Smooth muscle cell (in vitro differentiated cells): ENCODE results near the gene NPDC1. TPM values are rescaled to one million over a fixed set of nuclear protein-coding genes. Genes with fewer than 3 reads are reported as not detected.

Source experiments
- DNase-seq: peaks from one replicate; lab custom pipeline; 2025; ENCODE audit not compliant: unreplicated experiment; lab: John Stamatoyannopoulos, UW
- H2AFZ ChIP-seq: fragments of 200-600 bp; sonication (generic); 2 replicates; pipeline ENCODE4 v1.6.0; 2016; ENCODE audit warnings: antibody characterized with exemption, low read depth, mild to moderate bottlenecking
- H3F3A ChIP-seq: fragments of 200-600 bp; sonication (generic); 2 replicates; pipeline ENCODE4 v1.6.0; 2017; ENCODE audit warnings: antibody characterized with exemption, low read depth
- H3K27ac ChIP-seq: fragments of 200-600 bp; sonication (generic); 2 replicates; pipeline ENCODE4 v1.5.1; 2016; ENCODE audit warnings: low read depth, mild to moderate bottlenecking
- H3K27me3 ChIP-seq: fragments of 200-600 bp; sonication (generic); 2 replicates; pipeline ENCODE4 v1.6.1; 2016; ENCODE audit warnings: low read depth, mild to moderate bottlenecking
- H3K36me3 ChIP-seq: fragments of 200-600 bp; sonication (generic); 2 replicates; pipeline ENCODE4 v1.5.1; 2016; ENCODE audit warnings: low read depth
- H3K4me1 ChIP-seq: fragments of 200-600 bp; sonication (generic); 2 replicates; pipeline ENCODE4 v1.5.1; 2016; ENCODE audit warnings: low read depth
- H3K4me2 ChIP-seq: fragments of 200-600 bp; sonication (generic); 2 replicates; pipeline ENCODE4 v1.6.0; 2016; ENCODE audit warnings: mild to moderate bottlenecking
- H3K4me3 ChIP-seq: fragments of 200-600 bp; sonication (generic); 2 replicates; pipeline ENCODE4 v1.5.1; 2016; ENCODE audit warnings: mild to moderate bottlenecking
- H3K79me2 ChIP-seq: fragments of 200-600 bp; sonication (generic); 2 replicates; pipeline ENCODE4 v1.6.0; 2016; ENCODE audit warnings: low read depth, mild to moderate bottlenecking
- H3K9ac ChIP-seq: fragments of 200-600 bp; sonication (generic); 2 replicates; pipeline ENCODE4 v1.6.0; 2016; ENCODE audit warnings: low read depth
- H3K9me3 ChIP-seq: fragments of 200-600 bp; sonication (generic); replicated peaks from 2 replicates; pipeline ENCODE4 v1.5.1; 2016; ENCODE audit warnings: low read depth
- H4K20me1 ChIP-seq: fragments of 200-600 bp; sonication (generic); 2 replicates; pipeline ENCODE4 v1.6.0; 2016; ENCODE audit warnings: low read depth
- CTCF ChIP-seq: fragments of 200-600 bp; sonication (generic); IDR thresholded peaks from 2 replicates; pipeline ENCODE4 v1.5.1; 2017; ENCODE audit warnings: borderline replicate concordance, mild to moderate bottlenecking, antibody characterized with exemption; ENCODE audit not compliant: insufficient read depth, poor library complexity, severe bottlenecking
- WGBS: methylation state at CpG from one replicate; pipeline ENCODE4 v1.1.7; 2016; ENCODE audit warnings: low lambda C conversion rate; 5-methylcytosine and 5-hydroxymethylcytosine counted together
- polyA plus RNA-seq: library from polyadenylated mRNA; unstranded; fragments of >200 nt; fragmentation: Nextera tagmentation; extraction: Ambion mirVana; gene quantifications from 2 replicates; pipeline ENCODE4 v1.2.1, GENCODE V29; 2016
- total RNA-seq: library from RNA; depleted of rRNA; stranded (reverse); fragments of >200 nt; gene quantifications from 2 replicates; pipeline ENCODE4 v1.2.3, GENCODE V29; 2014

Gene NPDC1
- total and polyA plus RNA-seq, 2 experiments from 2014 or later, result 9.9 to 19.3 TPM

DNA sequence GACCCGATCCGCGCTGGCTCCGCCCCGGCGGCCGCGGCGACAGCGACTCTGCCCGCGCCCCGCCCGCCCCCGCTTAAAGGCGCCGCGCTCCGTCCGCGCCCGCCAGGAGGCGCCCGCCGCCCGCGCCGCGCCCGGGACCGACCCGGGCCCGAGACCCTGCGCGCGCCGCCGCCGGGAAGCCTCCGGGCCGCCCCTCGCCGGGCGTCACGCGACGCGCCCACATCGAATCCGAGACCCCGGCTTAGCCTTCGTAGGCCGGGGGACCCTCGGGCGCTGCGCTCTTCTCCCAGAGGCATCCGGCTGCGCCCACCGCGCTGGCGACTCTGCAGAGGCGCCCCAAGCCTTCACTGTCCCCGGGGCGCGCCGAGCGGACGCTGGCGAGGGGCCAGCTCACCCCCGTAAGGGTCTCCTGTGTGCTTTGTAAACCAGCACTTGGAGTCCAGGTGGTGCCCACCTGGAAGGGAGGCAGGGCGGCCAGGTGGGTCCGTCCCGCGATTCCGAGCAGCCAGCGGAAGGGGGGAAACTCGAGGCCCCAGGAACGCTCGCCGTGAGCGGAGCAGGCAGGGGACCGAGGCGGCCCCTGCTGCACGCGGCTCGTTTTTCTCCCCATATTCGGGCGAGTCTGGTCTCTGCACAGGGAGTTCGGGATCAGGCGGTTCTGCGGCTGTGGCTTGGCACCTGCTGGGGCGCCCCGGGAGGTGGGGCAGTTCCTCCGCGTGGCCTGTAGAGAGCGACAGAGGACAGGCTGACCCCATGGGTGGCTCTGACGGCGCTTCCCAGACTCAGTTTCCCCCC lies 17.5 kb downstream of the NPDC1 start:
- H2AFZ ChIP-seq, result peak overlapping the region; percentile 96
- peak; percentile 33 for DNase-seq
- H3K4me1 ChIP-seq, result peaks cover 14% of the 10 kb centered on the region
- H3K79me2 ChIP-seq, result no peaks in the 10 kb centered on the region
- no peaks in the 10 kb centered on the region for H3K36me3 ChIP-seq
- H3K4me3 ChIP-seq, result peak overlapping the region; percentile 77
- H3K27me3 ChIP-seq, result no peaks in the 10 kb centered on the region
- H4K20me1 ChIP-seq, result peaks cover 5% of the 10 kb centered on the region
- no peaks in the 10 kb centered on the region for H3F3A ChIP-seq
- peak; percentile 24 for TF ChIP-seq CTCF
- no peak overlapping the region for H3K27ac ChIP-seq
- WGBS, result 5% methylated on average over 62 of the region's 98 CpGs
- no peaks in the 10 kb centered on the region for H3K9me3 ChIP-seq
- H3K9ac ChIP-seq, result no peak overlapping the region
- H3K4me2 ChIP-seq, result peak overlapping the region; percentile 100

- DNase-seq, result no peak
Observed at GRCh38 chr9:137027369-137028262, 18.4 kb downstream of the NPDC1 start, which contains the start of gene ABCA2. ABCA2 (minus strand) TSS chr9:137028237; CDS start chr9:137028140, 97 bp downstream.

DNA sequence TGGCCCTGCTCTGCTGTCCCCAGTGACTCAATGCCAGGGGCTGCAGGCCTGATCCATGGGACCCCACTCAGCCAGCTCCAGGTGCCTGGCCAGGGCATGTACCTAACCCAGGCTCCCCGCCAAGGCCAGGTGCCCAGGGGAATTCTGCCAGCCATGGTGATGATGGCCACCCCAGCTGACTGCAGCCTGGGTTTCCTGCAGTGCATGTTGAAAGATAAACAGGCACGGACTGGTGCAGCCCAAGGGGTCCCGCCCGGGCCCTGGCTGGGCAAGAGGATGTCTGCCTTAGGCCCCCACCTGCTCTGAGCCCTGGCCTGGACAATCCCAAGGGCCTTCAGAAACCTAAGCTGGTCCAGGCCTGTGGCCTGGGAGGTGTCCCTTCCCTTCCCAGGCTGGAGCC lies 19.1 kb downstream of the NPDC1 start:
- no peak overlapping the region for H2AFZ ChIP-seq
- peaks cover 5% of the 10 kb centered on the region for H4K20me1 ChIP-seq
- no peak overlapping the region for H3K9ac ChIP-seq
- peak overlapping the region; percentile 91 for H3K4me2 ChIP-seq
- H3K4me3 ChIP-seq, result no peak overlapping the region
- peaks cover 14% of the 10 kb centered on the region for H3K4me1 ChIP-seq
- WGBS, result 97% methylated on average over 4 of the region's 4 CpGs
- H3F3A ChIP-seq, result no peaks in the 10 kb centered on the region
- H3K9me3 ChIP-seq, result no peaks in the 10 kb centered on the region
- H3K27me3 ChIP-seq, result no peaks in the 10 kb centered on the region
- no peak for DNase-seq
- H3K27ac ChIP-seq, result no peak overlapping the region
- H3K36me3 ChIP-seq, result no peaks in the 10 kb centered on the region
- H3K79me2 ChIP-seq, result no peaks in the 10 kb centered on the region
- TF ChIP-seq CTCF, result no peak

More at GRCh38 chr9:137027369-137028262, 18.4 kb downstream of the NPDC1 start, which contains the start of gene ABCA2:
- Histone ChIP-seq H3K9ac (no peak within 1 kb of the TSS), H3K36me3 (no peaks in the 10 kb centered on the region), H3K27me3 (no peaks in the 10 kb centered on the region), H3K4me1 (peaks cover 14% of the 10 kb centered on the region), H3K4me3 (peak within 1 kb of the TSS; percentile 77), H4K20me1 (peaks cover 5% of the 10 kb centered on the region), H3F3A (no peaks in the 10 kb centered on the region), H3K27ac (no peak within 1 kb of the TSS), H3K4me2 (peak within 1 kb of the TSS; percentile 100), H3K79me2 (no peaks in the 10 kb centered on the region), H2AFZ (peak within 1 kb of the TSS; percentile 96), H3K9me3 (no peaks in the 10 kb centered on the region)
- no peak for TF ChIP-seq CTCF
- 10% methylated on average over 47 of the region's 95 CpGs for WGBS
